Left colon (tissue), 2 donors: ENCODE results near the gene CD79B. TPM values are rescaled to one million over a fixed set of nuclear protein-coding genes. Genes with fewer than 3 reads are reported as not detected.
A peak's percentile ranks its signal among the peaks of the same experiment; 100 is the strongest.

Experiments used
- ATAC-seq: fragments of 200-7000 bp; cut with Tn5 transposase; one replicate; pipeline ENCODE4 v1.9.1; 2020; ENCODE audit warnings: mild to moderate bottlenecking, moderate library complexity
- DNase-seq, 2 donors: peaks; one replicate each; pipeline ENCODE4 v3.0.0-alpha.2; 2020
- intact Hi-C, 2 donors: fragments of 100-400 bp; cut with DNase I in 1 of 2; cut with micrococcal nuclease in 1 of 2; formaldehyde crosslinking; loops; one replicate each; pipeline versions ENCODE4 v1.11.2 to v1.14.0; 2022; cut with DNase I, micrococcal nuclease
- total RNA-seq, 2 donors: library from RNA; stranded (reverse); fragmentation: NEBNext Ultra II Directional; extraction: Animal tissue kit (Norgen Biotek cat#: 25700); gene quantifications; one replicate each; pipeline ENCODE4 v1.2.1, GENCODE V29; 2021
- donor health status: DM: no; HTN: no; CAD: no.
- donor health status: DM: yes; HTN: yes; CAD: no.

CD79B gene
- total RNA-seq, 2 donors from 2014 or later = 2.0 to 4.0 TPM

GRCh38 chr17:63955791-63956190 lies 23.7 kb upstream of the CD79B start:
- intact Hi-C loops = no loop called here
- DNase-seq (no peak), ATAC-seq (no peak)

- intact Hi-C loops = no loop called here
- ATAC-seq (no peak), DNase-seq (no peak)
Observed at GRCh38 chr17:63955232-63955631, 23.1 kb upstream of the CD79B start.

GRCh38 chr17:63954402-63955063 lies 22.4 kb upstream of the CD79B start:
- ATAC-seq (peak; percentile 16), DNase-seq (peak in 1 of 2 donors; percentile 35)
- intact Hi-C loops = no loop called here

- ATAC-seq = peak; percentile 69
- intact Hi-C loops = no loop called here
- DNase-seq = peak in 1 of 2 donors; percentile 82
Observed at GRCh38 chr17:63950940-63951907, 19.1 kb upstream of the CD79B start.

GRCh38 chr17:63949576-63950250 lies 17.6 kb upstream of the CD79B start:
- ATAC-seq (no peak), DNase-seq (no peak)
- intact Hi-C loops = no loop called here

- no peak for ATAC-seq
- intact Hi-C loops = no loop called here
- no peak for DNase-seq
Observed at GRCh38 chr17:63948521-63948920, 16.4 kb upstream of the CD79B start.

- no peak for DNase-seq
- ATAC-seq = no peak
- intact Hi-C loops = no loop called here
Observed at GRCh38 chr17:63947711-63948330, 15.7 kb upstream of the CD79B start.

- ATAC-seq (peak; percentile 80), DNase-seq (peak; percentile 33 to 62)
- intact Hi-C loops = no loop called here
Observed at GRCh38 chr17:63946440-63947363, 14.6 kb upstream of the CD79B start.

- no peak for DNase-seq
- ATAC-seq = no peak
- intact Hi-C loops = no loop called here
Observed at GRCh38 chr17:63945784-63946439, 13.8 kb upstream of the CD79B start.

GRCh38 chr17:63944736-63945499 lies 12.8 kb upstream of the CD79B start:
- no peak for ATAC-seq
- intact Hi-C loops = no loop called here
- no peak for DNase-seq

GRCh38 chr17:63943745-63944144 lies 11.6 kb upstream of the CD79B start:
- intact Hi-C loops = no loop called here
- ATAC-seq = no peak
- no peak for DNase-seq

- intact Hi-C loops = no loop called here
- no peak for ATAC-seq
Observed at GRCh38 chr17:63942309-63942985, 10.3 kb upstream of the CD79B start.

GRCh38 chr17:63941751-63942150 lies 9.6 kb upstream of the CD79B start:
- ATAC-seq (no peak), DNase-seq (no peak)
- intact Hi-C loops = no loop called here

More at GRCh38 chr17:63942309-63942985, 10.3 kb upstream of the CD79B start:
- no peak for DNase-seq

- DNase-seq = no peak
- no peak for ATAC-seq
- intact Hi-C loops = no loop called here
Observed at GRCh38 chr17:63941162-63941561, 9.0 kb upstream of the CD79B start.

GRCh38 chr17:63940584-63940983 lies 8.5 kb upstream of the CD79B start:
- no peak for ATAC-seq
- intact Hi-C loops = no loop called here

GRCh38 chr17:63939884-63940283 lies 7.8 kb upstream of the CD79B start:
- ATAC-seq (no peak), DNase-seq (no peak)
- intact Hi-C loops = no loop called here

More at GRCh38 chr17:63940584-63940983, 8.5 kb upstream of the CD79B start:
- no peak for DNase-seq
